Epithelial cell of umbilical artery (primary cell): ENCODE measurements around the gene TMEM270. TPM values are rescaled to one million over a fixed set of nuclear protein-coding genes. Genes with fewer than 3 reads are reported as not detected.

ENCODE experiments used
- total RNA-seq: library from RNA; depleted of rRNA; stranded (reverse); fragments of >200 nt; gene quantifications from 2 replicates; pipeline ENCODE4 v1.2.3, GENCODE V29; 2014

Gene TMEM270
- total RNA-seq: not detected in 2 replicates

GRCh38 chr7:73860859-73861258 lies at the start of gene TMEM270:
TSS of gene TMEM270 (plus strand) at chr7:73861159. CDS start at chr7:73861195, 36 bp downstream.

DNA sequence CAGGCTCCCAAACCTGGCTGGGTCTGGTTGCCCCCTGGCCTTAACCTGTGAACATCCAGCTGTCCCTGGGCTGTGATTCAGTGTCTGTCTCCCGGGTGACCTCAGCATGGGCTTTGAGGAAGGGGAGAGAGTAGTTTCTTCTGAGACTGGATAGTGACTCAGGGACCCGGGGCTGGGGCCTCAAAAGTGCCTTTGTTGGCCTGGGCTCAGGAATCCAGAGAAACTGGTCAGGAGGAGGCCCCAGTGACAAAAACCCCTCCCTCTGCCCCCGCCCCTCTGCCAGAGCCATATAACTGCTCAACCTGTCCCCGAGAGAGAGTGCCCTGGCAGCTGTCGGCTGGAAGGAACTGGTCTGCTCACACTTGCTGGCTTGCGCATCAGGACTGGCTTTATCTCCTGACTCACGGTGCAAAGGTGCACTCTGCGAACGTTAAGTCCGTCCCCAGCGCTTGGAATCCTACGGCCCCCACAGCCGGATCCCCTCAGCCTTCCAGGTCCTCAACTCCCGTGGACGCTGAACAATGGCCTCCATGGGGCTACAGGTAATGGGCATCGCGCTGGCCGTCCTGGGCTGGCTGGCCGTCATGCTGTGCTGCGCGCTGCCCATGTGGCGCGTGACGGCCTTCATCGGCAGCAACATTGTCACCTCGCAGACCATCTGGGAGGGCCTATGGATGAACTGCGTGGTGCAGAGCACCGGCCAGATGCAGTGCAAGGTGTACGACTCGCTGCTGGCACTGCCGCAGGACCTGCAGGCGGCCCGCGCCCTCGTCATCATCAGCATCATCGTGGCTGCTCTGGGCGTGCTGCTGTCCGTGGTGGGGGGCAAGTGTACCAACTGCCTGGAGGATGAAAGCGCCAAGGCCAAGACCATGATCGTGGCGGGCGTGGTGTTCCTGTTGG lies 30.0 kb upstream of the TMEM270 start, which contains the start of gene CLDN4:
Gene CLDN4, plus strand, starts transcription at position 316 of the 903 bp plus-strand sequence. Its CDS starts 206 bp downstream, at position 522.

DNA sequence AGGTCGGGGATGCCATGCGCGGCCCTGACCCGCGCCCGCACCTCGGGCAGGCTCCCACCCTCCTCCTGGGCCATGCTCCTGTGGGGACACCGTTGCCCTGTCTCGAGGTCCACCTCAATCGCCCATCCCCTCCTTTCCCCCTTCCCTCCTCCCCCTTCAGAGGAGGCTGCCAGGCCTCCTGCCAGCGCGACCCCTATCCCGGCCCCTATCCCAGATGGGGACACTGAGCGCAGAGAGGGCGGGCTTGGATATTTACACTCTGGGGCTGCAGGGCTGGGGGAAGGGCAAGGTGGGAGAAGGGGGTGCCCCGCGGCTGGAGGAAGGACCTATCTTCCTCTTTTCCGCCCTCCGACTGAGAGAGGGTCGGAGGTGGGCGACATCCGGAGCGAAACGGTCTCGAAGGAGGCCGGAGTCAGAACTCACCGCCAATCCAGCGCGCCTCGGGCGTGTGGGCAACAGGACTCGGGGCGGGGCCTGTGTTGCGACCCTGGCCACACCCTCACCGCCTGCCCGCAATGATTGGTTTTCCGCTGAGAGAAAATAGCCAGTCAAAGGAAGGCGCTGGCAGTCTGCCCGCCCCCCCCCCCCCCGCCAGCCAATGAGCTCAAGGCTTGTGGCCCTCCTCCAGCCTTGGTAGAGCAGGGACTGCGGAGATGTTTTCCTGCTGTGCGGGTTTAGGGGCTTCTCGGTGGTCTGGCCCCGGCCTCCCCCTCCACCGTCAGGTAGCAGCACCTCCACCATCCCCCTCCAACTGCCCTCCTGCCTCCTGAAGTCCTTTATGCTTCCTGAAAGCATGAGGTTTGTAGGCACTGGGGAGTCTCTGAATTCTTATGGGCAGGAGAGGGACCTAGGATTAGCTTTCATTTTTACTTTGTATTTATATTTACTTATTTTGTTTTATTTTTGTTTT lies 18.6 kb upstream of the TMEM270 start, which contains the start of gene METTL27:
Gene METTL27, minus strand, starts transcription at position 450 of the 910 bp plus-strand sequence. Its CDS starts 376 bp downstream, at position 74.

Other genes with a start within 250 kb of the TMEM270 start
- not detected in 2 replicates for gene MLXIPL, start 236.6 kb upstream of the TMEM270 start, total RNA-seq
- gene VPS37D, start 193.3 kb upstream of the TMEM270 start, total RNA-seq: 2.9 and 4.2 TPM in 2 replicates
- gene DNAJC30, start 177.7 kb upstream of the TMEM270 start, total RNA-seq: 1.3 and 1.8 TPM in 2 replicates
- 59.0 and 76.0 TPM in 2 replicates for gene BUD23, start 177.6 kb upstream of the TMEM270 start, total RNA-seq
- 7.4 and 21.1 TPM in 2 replicates for gene STX1A, start 141.5 kb upstream of the TMEM270 start, total RNA-seq
- 9.7 and 11.6 TPM in 2 replicates for gene ABHD11, start 122.4 kb upstream of the TMEM270 start, total RNA-seq
- 0.30 and 0.32 TPM in 2 replicates for gene CLDN3, start 90.9 kb upstream of the TMEM270 start, total RNA-seq
- gene CLDN4, start 30.2 kb upstream of the TMEM270 start, total RNA-seq: 0.46 TPM in 1 of 2 replicates, not detected in the other
- 0.97 and 1.7 TPM in 2 replicates for gene METTL27, start 18.6 kb upstream of the TMEM270 start, total RNA-seq
- gene ELN, start 167.0 kb downstream of the TMEM270 start, total RNA-seq: 0.30 TPM in 1 of 2 replicates, not detected in the other
- 22.5 and 23.4 TPM in 2 replicates for gene LIMK1, start 222.6 kb downstream of the TMEM270 start, total RNA-seq